Endothelial cell of umbilical vein (primary cell): ENCODE data around the gene ATP2B2. TPM values are rescaled to one million over a fixed set of nuclear protein-coding genes. Genes with fewer than 3 reads are reported as not detected.

Experiments used
- BruUV-seq: library from RNA; stranded (reverse); fragments of 400-500 nt; replicated peaks from 2 replicates; lab custom pipeline; 2021; lab: Mats Ljungman, UMichigan
- CTCF ChIA-PET: fragments of 300-600, 350-600 bp; sonication (Branson Sonifier 250); formaldehyde crosslinking; loops from one replicate; lab custom pipeline; 2021; ENCODE audit warnings: antibody characterized with exemption, inconsistent platforms; lab: Charles Lee
- POLR2A ChIA-PET: fragments of 300-600, 350-600 bp; sonication (Branson Sonifier 250); formaldehyde crosslinking; loops from one replicate; lab custom pipeline; 2021; ENCODE audit warnings: antibody characterized with exemption, inconsistent platforms; lab: Charles Lee
- DNase-seq: peaks from one replicate; pipeline ENCODE4 v3.0.0-alpha.2; 2011; ENCODE audit warnings: low read depth, low spot score
- FAIRE-seq: peaks from 2 replicates; lab custom pipeline; 2011; peaks lifted over from hg19 to GRCh38; lab: Jason Lieb, UNC
- H2AFZ ChIP-seq: 2 replicates; pipeline ENCODE4 v1.6.0; 2012; ENCODE audit warnings: low read depth, low read length, control low read depth, inconsistent platforms
- H3K27ac ChIP-seq: 2 replicates; pipeline ENCODE4 v1.5.1; 2011; ENCODE audit warnings: low read depth, mild to moderate bottlenecking, control low read depth, low read length, moderate library complexity; ENCODE audit not compliant: insufficient read depth
- H3K27me3 ChIP-seq, 2 experiments: 2 replicates each; pipeline versions ENCODE4 v1.6.0 to v1.6.1; 2011; ENCODE audit warnings: low read length in 2 of 2, mixed read lengths in 1 of 2; ENCODE audit not compliant: control insufficient read depth in 2 of 2, insufficient read depth in 2 of 2
- H3K36me3 ChIP-seq, 2 experiments: 2 replicates in 1 of 2; 3 replicates in 1 of 2; pipeline ENCODE4 v1.5.1; 2011; ENCODE audit warnings: low read length in 2 of 2, mild to moderate bottlenecking in 1 of 2, moderate library complexity in 1 of 2; ENCODE audit not compliant: control insufficient read depth in 2 of 2, insufficient read depth in 2 of 2; ENCODE audit errors: extremely low read depth in 1 of 2
- H3K4me1 ChIP-seq: 3 replicates; pipeline ENCODE4 v1.5.1; 2011; ENCODE audit warnings: mild to moderate bottlenecking, low read length; ENCODE audit not compliant: control insufficient read depth, insufficient read depth; ENCODE audit errors: extremely low read depth
- H3K4me2 ChIP-seq: 2 replicates; pipeline ENCODE4 v1.6.1; 2011; ENCODE audit warnings: low read length, control low read depth, mixed read lengths; ENCODE audit not compliant: insufficient read depth
- H3K4me3 ChIP-seq, 3 experiments: fragments of 200-600 bp in 1 of 3; sonication (generic), shearing (Covaris generic) in 1 of 3; replicated peaks in 1 of 3; 2 replicates each; pipeline ENCODE4 v1.5.1; 2011 to 2016; ENCODE audit warnings: control low read depth in 3 of 3, low read length in 3 of 3, mild to moderate bottlenecking in 2 of 3, inconsistent platforms in 1 of 3, low read depth in 1 of 3, moderate library complexity in 1 of 3; ENCODE audit not compliant: insufficient read depth in 1 of 3
- H3K79me2 ChIP-seq: 2 replicates; pipeline ENCODE4 v1.6.0; 2012; ENCODE audit warnings: low read length, inconsistent platforms; ENCODE audit not compliant: control insufficient read depth, insufficient read depth
- H3K9ac ChIP-seq: replicated peaks from 2 replicates; pipeline ENCODE3; 2011; ENCODE audit warnings: low read length, control low read depth; ENCODE audit not compliant: insufficient read depth; ENCODE audit errors: extremely low read depth
- H3K9me1 ChIP-seq: replicated peaks from 3 replicates; pipeline ENCODE4 v1.6.0; 2011; ENCODE audit warnings: mild to moderate bottlenecking, low read length; ENCODE audit not compliant: control insufficient read depth, insufficient read depth; ENCODE audit errors: extremely low read depth
- H3K9me3 ChIP-seq: replicated peaks from 2 replicates; pipeline ENCODE4 v1.5.1; 2012; ENCODE audit warnings: low read length, inconsistent platforms; ENCODE audit not compliant: control insufficient read depth, insufficient read depth
- H4K20me1 ChIP-seq: replicated peaks from 2 replicates; pipeline ENCODE3; 2011; ENCODE audit warnings: mild to moderate bottlenecking, low read length; ENCODE audit not compliant: control insufficient read depth, insufficient read depth; ENCODE audit errors: extremely low read depth
- EZH2 ChIP-seq: IDR thresholded peaks from 2 replicates; pipeline ENCODE4 v1.6.1; 2012; ENCODE audit warnings: borderline replicate concordance, low read depth, mild to moderate bottlenecking, moderate library complexity, low read length, inconsistent platforms; ENCODE audit not compliant: severe bottlenecking
- FOS ChIP-seq: IDR thresholded peaks from 2 replicates; pipeline ENCODE4 v1.6.1; 2011; ENCODE audit warnings: mild to moderate bottlenecking, low read length, moderate library complexity, borderline replicate concordance; ENCODE audit not compliant: insufficient read depth
- GATA2 ChIP-seq: IDR thresholded peaks from 2 replicates; pipeline ENCODE4 v1.7.0; 2011; ENCODE audit warnings: low read depth, mild to moderate bottlenecking, moderate library complexity, mixed read lengths, low read length; ENCODE audit not compliant: insufficient read length, insufficient read depth
- JUN ChIP-seq: IDR thresholded peaks from 2 replicates; pipeline ENCODE4 v1.6.1; 2011; ENCODE audit warnings: borderline replicate concordance, low read depth; ENCODE audit not compliant: insufficient read length, insufficient read depth
- MYC ChIP-seq: IDR thresholded peaks from one replicate; pipeline ENCODE4 v1.6.1; 2011; ENCODE audit warnings: mild to moderate bottlenecking, low read depth, low read length
- POLR2A ChIP-seq: IDR thresholded peaks from 2 replicates; pipeline ENCODE4 v1.6.1; 2012; ENCODE audit warnings: low read depth, mild to moderate bottlenecking, control low read depth, low read length
- POLR2AphosphoS5 ChIP-seq: IDR thresholded peaks from 2 replicates; pipeline ENCODE4 v1.6.1; 2012; ENCODE audit warnings: low read depth, mild to moderate bottlenecking, control low read depth, low read length, moderate library complexity; ENCODE audit not compliant: insufficient read depth
- dilution Hi-C: fragments of 300-500 bp; cut with MboI; formaldehyde crosslinking; loops from one replicate; pipeline ENCODE4 v1.15.0; 2019; ENCODE audit warnings: low sequenced_read_pairs; ENCODE audit not compliant: extremely low pct_ligation_motif_present
- intact Hi-C: fragments of 100-400 bp; cut with micrococcal nuclease; formaldehyde crosslinking; loops from one replicate; pipeline ENCODE4 v1.10.0; 2022
- polyA plus RNA-seq, 4 experiments: library from polyadenylated mRNA; depleted of rRNA in 3 of 4; stranded (reverse) in 3 of 4; unstranded in 1 of 4; fragments of >200 nt; gene quantifications; 2 replicates each; pipeline versions ENCODE4 v1.2.1 to v1.2.3, GENCODE V29; 2011 to 2012; ENCODE audit warnings: missing spikeins in 1 of 4
- total RNA-seq: library from RNA; stranded (reverse); gene quantifications from 2 replicates; pipeline ENCODE4 v1.2.3, GENCODE V29; 2021
- TF ChIP-seq, protein P1 (sequence below): IDR thresholded peaks from 2 replicates; pipeline ENCODE4 v1.6.1; 2011; ENCODE audit not compliant: insufficient read depth, insufficient read length
- TF ChIP-seq, protein P2 (sequence below), 2 donors: IDR thresholded peaks; 1 replicate in 1 of 2; 2 replicates in 1 of 2; pipeline ENCODE4 v1.5.1; 2011; ENCODE audit warnings: low read length in 2 of 2, mild to moderate bottlenecking in 2 of 2, moderate library complexity in 2 of 2, control low read depth in 1 of 2, inconsistent platforms in 1 of 2, low read depth in 1 of 2; ENCODE audit not compliant: insufficient read depth in 1 of 2; ENCODE audit errors: extremely low read depth in 1 of 2

ATP2B2 gene
- total and polyA plus RNA-seq, 2 donors (not counting 3 experiments of a cell fraction or from before 2014, with no cell fraction given): not detected

DNA sequence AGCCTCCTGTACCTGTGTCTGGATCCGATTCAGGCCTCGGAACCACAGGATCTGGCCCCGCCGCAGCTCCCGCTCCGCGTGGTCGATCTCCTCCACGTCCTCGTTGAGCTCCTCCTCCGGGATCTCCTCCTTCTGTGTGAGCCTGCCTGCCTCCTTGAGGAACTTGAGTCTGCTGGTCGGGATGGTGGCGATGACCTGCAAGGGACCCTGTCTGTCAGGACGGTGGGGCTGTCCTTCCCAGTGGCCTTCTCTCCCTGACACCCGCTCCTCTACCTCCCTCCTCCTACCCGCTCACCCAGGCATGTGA lies 167.3 kb downstream of the ATP2B2 start:
- BruUV-seq: no TSS peak
- TF ChIP-seq JUN (no peak), FOS (no peak), GATA2 (no peak), POLR2A (no peak), MYC (no peak), EZH2 (no peak), POLR2AphosphoS5 (no peak)
- TF ChIP-seq, protein P1, sequence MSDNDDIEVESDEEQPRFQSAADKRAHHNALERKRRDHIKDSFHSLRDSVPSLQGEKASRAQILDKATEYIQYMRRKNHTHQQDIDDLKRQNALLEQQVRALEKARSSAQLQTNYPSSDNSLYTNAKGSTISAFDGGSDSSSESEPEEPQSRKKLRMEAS: no peak
- TF ChIP-seq, protein P2, sequence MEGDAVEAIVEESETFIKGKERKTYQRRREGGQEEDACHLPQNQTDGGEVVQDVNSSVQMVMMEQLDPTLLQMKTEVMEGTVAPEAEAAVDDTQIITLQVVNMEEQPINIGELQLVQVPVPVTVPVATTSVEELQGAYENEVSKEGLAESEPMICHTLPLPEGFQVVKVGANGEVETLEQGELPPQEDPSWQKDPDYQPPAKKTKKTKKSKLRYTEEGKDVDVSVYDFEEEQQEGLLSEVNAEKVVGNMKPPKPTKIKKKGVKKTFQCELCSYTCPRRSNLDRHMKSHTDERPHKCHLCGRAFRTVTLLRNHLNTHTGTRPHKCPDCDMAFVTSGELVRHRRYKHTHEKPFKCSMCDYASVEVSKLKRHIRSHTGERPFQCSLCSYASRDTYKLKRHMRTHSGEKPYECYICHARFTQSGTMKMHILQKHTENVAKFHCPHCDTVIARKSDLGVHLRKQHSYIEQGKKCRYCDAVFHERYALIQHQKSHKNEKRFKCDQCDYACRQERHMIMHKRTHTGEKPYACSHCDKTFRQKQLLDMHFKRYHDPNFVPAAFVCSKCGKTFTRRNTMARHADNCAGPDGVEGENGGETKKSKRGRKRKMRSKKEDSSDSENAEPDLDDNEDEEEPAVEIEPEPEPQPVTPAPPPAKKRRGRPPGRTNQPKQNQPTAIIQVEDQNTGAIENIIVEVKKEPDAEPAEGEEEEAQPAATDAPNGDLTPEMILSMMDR (IDR thresholded peaks at IDR 0.05; ENCODE audit: extremely low read depth in 1 of 2, insufficient read depth in 1 of 2, low read depth in 1 of 2, low read length in 2 of 2): no peak
- H3K36me3 ChIP-seq: no peaks in the 10 kb centered on the region
- intact Hi-C loops (no loop called here), dilution Hi-C loops (no loop called here)
- H3K27ac ChIP-seq: no peak overlapping the region
- no peak overlapping the region for H3K4me3 ChIP-seq
- no peak overlapping the region for H2AFZ ChIP-seq
- no peak for FAIRE-seq
- ChIA-PET POLR2A (interaction anchor here (0.6 kb wide), 1 partner anchor 12 kb away, joined by 5 read pairs; no protein-coding TSS in a partner anchor), CTCF (interaction anchor here (1.3 to 1.5 kb wide), 2 partner anchors 16 to 401 kb away, joined by 3 to 5 read pairs; no protein-coding TSS in a partner anchor)
- H3K9me3 ChIP-seq: no peaks in the 10 kb centered on the region
- no peak for DNase-seq
- no peak overlapping the region for H3K4me2 ChIP-seq
- H3K4me1 ChIP-seq: no peaks in the 10 kb centered on the region
- no peaks in the 10 kb centered on the region for H4K20me1 ChIP-seq
- no peak overlapping the region for H3K9ac ChIP-seq
- H3K79me2 ChIP-seq: no peaks in the 10 kb centered on the region
- no peaks in the 10 kb centered on the region for H3K27me3 ChIP-seq
- H3K9me1 ChIP-seq: no peaks in the 10 kb centered on the region
